ENCODE measurements around the gene FGD4.

The FGD4 gene

DNA sequence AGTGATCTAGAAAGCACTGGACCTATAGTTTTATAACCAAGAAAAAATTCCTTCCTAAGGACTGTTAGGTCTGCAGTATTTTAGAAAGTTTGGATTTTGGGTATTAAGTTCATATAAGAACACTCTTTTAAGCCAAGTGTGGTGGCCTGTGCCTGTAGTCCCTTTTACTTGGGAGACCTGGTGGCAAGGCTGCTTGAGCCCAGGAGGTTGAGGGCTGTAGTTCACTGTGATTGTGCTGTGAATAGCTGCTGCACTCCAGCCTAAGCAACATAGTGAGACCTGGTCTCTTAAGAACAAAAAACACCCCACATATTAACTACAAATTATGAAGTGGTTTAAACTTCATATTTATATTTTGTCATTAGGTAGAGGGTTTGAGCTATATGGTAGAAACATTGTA lies 289.4 kb downstream of the FGD4 start (continued):
- TF ChIP-seq ARNTL (CRISPR knock-in tag; IDR thresholded peaks at IDR 0.05; ENCODE audit: borderline replicate concordance, low read depth) (no peak), TOX (CRISPR knock-in tag; IDR thresholded peaks at IDR 0.05; ENCODE audit: borderline replicate concordance) (no peak), RARB (CRISPR knock-in tag; IDR thresholded peaks at IDR 0.05) (no peak), CSDC2 (CRISPR knock-in tag; IDR thresholded peaks at IDR 0.05) (no peak), ZNF70 (CRISPR knock-in tag; IDR thresholded peaks at IDR 0.05) (no peak), ESRRG (CRISPR knock-in tag; IDR thresholded peaks at IDR 0.05) (no peak), ZNF565 (CRISPR knock-in tag; conservative IDR thresholded peaks at IDR 0.05; ENCODE audit: low read depth) (no peak)
- TF ChIP-seq, protein P1, sequence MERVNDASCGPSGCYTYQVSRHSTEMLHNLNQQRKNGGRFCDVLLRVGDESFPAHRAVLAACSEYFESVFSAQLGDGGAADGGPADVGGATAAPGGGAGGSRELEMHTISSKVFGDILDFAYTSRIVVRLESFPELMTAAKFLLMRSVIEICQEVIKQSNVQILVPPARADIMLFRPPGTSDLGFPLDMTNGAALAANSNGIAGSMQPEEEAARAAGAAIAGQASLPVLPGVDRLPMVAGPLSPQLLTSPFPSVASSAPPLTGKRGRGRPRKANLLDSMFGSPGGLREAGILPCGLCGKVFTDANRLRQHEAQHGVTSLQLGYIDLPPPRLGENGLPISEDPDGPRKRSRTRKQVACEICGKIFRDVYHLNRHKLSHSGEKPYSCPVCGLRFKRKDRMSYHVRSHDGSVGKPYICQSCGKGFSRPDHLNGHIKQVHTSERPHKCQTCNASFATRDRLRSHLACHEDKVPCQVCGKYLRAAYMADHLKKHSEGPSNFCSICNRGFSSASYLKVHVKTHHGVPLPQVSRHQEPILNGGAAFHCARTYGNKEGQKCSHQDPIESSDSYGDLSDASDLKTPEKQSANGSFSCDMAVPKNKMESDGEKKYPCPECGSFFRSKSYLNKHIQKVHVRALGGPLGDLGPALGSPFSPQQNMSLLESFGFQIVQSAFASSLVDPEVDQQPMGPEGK (CRISPR knock-in tag; IDR thresholded peaks at IDR 0.05; ENCODE audit: borderline replicate concordance): no peak
- TF ChIP-seq, protein P2, sequence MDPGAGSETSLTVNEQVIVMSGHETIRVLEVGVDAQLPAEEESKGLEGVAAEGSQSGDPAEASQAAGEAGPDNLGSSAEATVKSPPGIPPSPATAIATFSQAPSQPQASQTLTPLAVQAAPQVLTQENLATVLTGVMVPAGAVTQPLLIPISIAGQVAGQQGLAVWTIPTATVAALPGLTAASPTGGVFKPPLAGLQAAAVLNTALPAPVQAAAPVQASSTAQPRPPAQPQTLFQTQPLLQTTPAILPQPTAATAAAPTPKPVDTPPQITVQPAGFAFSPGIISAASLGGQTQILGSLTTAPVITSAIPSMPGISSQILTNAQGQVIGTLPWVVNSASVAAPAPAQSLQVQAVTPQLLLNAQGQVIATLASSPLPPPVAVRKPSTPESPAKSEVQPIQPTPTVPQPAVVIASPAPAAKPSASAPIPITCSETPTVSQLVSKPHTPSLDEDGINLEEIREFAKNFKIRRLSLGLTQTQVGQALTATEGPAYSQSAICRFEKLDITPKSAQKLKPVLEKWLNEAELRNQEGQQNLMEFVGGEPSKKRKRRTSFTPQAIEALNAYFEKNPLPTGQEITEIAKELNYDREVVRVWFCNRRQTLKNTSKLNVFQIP (CRISPR knock-in tag; IDR thresholded peaks at IDR 0.05; ENCODE audit: borderline replicate concordance, low read depth): no peak

DNA sequence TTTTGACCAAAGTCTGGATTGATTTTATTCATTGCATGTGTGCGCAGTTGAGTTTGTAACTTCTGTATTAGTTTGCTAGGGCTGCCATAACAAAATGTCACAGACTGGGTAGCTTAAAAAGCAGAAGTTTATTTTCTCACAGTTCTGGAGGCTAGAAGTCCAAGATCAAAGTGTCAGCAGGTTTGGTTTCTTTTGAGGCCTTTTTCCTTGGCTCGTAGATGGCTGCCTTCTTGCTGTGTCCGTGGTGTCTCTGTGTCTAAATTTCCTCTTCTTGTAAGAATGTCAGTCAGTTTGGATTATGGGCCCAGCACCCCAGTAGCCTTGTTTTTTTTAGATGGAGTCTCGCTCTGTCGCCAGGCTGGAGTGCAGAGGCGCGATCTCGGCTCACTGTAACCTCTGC lies 291.6 kb downstream of the FGD4 start:
- ATAC-seq: no peak
- TF ChIP-seq, protein P1 (CRISPR knock-in tag; IDR thresholded peaks at IDR 0.05; ENCODE audit: borderline replicate concordance): no peak
- no peak for TF ChIP-seq ZFP30 (CRISPR knock-in tag; IDR thresholded peaks at IDR 0.05)
- TF ChIP-seq, protein P3, sequence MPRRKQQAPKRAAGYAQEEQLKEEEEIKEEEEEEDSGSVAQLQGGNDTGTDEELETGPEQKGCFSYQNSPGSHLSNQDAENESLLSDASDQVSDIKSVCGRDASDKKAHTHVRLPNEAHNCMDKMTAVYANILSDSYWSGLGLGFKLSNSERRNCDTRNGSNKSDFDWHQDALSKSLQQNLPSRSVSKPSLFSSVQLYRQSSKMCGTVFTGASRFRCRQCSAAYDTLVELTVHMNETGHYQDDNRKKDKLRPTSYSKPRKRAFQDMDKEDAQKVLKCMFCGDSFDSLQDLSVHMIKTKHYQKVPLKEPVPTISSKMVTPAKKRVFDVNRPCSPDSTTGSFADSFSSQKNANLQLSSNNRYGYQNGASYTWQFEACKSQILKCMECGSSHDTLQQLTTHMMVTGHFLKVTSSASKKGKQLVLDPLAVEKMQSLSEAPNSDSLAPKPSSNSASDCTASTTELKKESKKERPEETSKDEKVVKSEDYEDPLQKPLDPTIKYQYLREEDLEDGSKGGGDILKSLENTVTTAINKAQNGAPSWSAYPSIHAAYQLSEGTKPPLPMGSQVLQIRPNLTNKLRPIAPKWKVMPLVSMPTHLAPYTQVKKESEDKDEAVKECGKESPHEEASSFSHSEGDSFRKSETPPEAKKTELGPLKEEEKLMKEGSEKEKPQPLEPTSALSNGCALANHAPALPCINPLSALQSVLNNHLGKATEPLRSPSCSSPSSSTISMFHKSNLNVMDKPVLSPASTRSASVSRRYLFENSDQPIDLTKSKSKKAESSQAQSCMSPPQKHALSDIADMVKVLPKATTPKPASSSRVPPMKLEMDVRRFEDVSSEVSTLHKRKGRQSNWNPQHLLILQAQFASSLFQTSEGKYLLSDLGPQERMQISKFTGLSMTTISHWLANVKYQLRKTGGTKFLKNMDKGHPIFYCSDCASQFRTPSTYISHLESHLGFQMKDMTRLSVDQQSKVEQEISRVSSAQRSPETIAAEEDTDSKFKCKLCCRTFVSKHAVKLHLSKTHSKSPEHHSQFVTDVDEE (CRISPR knock-in tag; IDR thresholded peaks at IDR 0.05): no peak
- TF ChIP-seq ZNF70 (CRISPR knock-in tag; IDR thresholded peaks at IDR 0.05): no peak
- TF ChIP-seq, protein P4, sequence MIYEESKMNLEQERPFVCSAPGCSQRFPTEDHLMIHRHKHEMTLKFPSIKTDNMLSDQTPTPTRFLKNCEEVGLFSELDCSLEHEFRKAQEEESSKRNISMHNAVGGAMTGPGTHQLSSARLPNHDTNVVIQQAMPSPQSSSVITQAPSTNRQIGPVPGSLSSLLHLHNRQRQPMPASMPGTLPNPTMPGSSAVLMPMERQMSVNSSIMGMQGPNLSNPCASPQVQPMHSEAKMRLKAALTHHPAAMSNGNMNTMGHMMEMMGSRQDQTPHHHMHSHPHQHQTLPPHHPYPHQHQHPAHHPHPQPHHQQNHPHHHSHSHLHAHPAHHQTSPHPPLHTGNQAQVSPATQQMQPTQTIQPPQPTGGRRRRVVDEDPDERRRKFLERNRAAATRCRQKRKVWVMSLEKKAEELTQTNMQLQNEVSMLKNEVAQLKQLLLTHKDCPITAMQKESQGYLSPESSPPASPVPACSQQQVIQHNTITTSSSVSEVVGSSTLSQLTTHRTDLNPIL (CRISPR knock-in tag; IDR thresholded peaks at IDR 0.05; ENCODE audit: low read depth): no peak

DNA sequence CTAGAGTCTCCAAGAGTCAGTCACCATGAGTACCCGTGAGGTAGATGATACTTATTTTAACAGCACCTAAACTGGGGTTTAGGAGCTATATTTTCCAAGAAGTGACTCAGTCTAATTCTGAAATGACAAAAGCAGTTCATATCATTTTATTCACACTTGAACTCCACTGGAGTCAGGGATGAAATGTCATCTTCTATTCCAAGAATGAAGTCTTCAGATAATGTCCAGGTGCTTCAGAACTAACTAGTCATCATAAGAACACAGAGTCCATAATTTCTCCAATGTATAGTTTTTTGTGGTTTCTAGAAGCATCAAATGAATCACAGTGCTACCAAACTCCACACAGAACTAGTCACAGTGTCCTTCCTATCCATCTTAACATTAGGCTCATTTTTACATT lies 293.0 kb downstream of the FGD4 start:
- ATAC-seq: no peak
- TF ChIP-seq PPARA (CRISPR knock-in tag; IDR thresholded peaks at IDR 0.05; ENCODE audit: borderline replicate concordance) (no peak), ZFP30 (CRISPR knock-in tag; IDR thresholded peaks at IDR 0.05) (no peak), RARB (CRISPR knock-in tag; IDR thresholded peaks at IDR 0.05) (no peak), ISL1 (CRISPR knock-in tag; IDR thresholded peaks at IDR 0.05) (no peak), TOX (CRISPR knock-in tag; IDR thresholded peaks at IDR 0.05; ENCODE audit: borderline replicate concordance) (no peak), ARNTL (CRISPR knock-in tag; IDR thresholded peaks at IDR 0.05; ENCODE audit: borderline replicate concordance, low read depth) (no peak)
- TF ChIP-seq, protein P5, sequence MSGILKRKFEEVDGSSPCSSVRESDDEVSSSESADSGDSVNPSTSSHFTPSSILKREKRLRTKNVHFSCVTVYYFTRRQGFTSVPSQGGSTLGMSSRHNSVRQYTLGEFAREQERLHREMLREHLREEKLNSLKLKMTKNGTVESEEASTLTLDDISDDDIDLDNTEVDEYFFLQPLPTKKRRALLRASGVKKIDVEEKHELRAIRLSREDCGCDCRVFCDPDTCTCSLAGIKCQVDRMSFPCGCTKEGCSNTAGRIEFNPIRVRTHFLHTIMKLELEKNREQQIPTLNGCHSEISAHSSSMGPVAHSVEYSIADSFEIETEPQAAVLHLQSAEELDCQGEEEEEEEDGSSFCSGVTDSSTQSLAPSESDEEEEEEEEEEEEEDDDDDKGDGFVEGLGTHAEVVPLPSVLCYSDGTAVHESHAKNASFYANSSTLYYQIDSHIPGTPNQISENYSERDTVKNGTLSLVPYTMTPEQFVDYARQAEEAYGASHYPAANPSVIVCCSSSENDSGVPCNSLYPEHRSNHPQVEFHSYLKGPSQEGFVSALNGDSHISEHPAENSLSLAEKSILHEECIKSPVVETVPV (CRISPR knock-in tag; IDR thresholded peaks at IDR 0.05): no peak
- TF ChIP-seq, protein P1 (CRISPR knock-in tag; IDR thresholded peaks at IDR 0.05; ENCODE audit: borderline replicate concordance): no peak

Measured in SK-N-SH treated with all-trans-retinoic acid at 6 μM for 48 hours (cell line).